IPS DF 4.7 (cell line): Measurements from ENCODE around the gene DNAJC15.
"Not testable (repeated sequence)": the region's sequence is repeated elsewhere in the genome, so short reads cannot be mapped to it uniquely, and the experiment has no call there.

ENCODE experiments used
- DNase-seq: peaks from one replicate; pipeline ENCODE4 v3.0.0-alpha.2; 2013; ENCODE audit warnings: low spot score; ENCODE audit errors: extremely low read depth

DNAJC15 gene

GRCh38 chr13:43003729-43004128 lies 19.7 kb upstream of the DNAJC15 start:
- no peak for DNase-seq

DNA sequence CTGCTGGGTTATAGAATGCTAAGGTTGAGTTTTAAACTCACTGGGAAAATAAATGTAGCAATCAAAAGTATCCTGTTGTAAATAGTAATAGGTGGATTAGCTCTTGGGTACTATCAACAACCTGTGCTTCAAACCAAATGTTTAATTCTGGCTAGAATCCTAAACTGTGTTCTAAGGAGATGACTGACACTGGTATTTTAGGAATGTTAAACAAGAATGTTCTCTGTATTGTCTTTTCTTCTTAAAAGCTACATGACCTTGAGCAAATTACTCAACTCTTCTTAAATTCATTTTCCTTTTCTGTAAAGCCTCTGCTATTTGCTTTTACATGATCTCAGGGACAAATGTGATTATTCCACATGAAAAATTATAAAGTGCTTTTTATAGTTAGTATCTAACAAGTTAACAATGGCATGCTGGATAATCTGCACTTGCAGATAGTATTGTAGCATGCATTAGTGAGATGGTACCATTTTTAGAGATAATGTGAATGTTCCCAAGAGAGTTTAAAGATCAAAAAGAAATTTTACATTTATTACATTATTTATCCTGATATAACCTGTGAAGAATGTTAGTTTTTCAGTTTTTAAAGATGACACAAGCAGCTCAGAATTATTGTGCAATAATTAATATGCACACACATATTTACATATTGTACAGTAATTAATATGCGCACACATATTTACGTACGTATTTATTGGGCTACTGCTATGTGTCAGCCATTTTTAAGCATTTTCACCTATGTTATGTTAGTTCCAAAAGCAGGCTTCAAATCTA lies 17.7 kb upstream of the DNAJC15 start:
- DNase-seq, result no peak

- DNase-seq, result no peak
Observed at GRCh38 chr13:43006893-43007631, 16.3 kb upstream of the DNAJC15 start.

DNA sequence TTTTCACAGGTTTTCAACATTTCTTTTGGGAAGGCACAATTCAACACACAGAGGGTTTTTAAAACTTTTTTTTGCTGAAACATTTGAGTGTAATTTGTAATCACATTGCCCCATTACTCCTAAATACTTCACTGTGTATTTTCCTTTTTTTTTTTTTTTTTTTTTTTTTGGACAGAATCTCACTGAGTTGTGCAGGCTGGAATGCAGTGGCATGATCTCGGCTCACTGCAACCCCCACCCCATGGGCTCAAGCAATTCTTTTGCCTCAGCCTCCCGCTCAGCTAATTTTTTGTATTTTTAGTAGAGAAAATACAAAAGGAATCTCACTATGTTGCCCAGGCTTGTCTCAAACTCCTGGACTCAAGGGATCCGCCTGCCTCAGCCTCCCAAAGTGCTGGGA lies 14.8 kb upstream of the DNAJC15 start:
- DNase-seq, result no peak

DNA sequence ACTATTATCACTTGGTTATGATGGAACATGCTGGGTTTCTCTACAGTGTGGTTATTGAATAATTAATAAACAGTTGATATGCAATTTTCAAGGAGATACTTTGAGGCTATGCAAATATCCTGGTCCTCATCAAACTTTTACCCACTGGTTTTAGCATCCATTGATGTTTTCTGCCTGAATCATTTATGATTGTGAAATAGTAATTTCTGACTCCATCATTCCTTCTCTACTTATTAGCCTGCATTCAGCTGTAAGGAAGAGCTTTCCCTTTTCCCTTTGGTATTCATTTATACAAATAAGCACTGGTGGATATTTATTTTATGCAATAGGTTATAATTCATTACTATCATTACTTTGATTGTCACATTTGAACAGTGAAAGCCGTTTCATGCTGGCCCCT lies 13.9 kb upstream of the DNAJC15 start:
- no peak for DNase-seq

DNA sequence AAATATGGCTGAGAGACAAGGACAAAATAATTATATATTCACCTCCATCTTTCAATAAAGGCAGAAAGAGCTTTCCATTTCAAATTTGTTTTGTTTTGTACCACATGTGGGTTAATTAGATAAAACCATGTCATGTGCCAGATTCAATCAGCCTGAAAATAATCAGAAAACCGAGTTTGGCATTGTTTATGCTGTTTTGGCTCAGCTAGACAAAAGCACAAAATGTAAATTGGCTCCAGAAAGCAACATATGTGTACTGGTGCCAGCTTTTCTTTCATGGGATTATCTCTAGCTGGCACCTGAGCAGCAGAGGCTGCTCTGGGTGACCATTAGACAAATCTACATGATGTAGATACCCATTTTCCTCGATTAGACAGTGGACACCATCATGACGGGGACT lies 9.2 kb upstream of the DNAJC15 start:
- no peak for DNase-seq

DNA sequence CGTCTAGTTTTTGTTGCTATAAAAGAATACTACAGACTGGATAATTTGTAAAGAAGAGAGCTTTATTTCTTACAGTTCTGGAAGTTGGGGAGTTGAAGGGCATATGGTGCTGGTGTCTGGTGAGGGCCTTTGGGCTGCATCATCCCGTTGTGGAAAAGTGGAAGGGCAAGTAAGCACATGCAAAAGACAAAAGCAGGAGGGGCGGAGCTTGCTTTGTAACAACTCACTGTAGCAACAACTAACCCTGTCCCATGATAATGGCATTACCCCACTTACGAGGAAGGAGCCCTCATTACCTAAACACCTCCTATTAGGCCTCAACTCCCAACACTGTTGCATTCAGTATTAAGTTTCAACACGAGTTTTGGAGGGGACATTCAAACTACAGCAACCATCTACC lies 7.2 kb upstream of the DNAJC15 start:
- DNase-seq, result no peak

DNA sequence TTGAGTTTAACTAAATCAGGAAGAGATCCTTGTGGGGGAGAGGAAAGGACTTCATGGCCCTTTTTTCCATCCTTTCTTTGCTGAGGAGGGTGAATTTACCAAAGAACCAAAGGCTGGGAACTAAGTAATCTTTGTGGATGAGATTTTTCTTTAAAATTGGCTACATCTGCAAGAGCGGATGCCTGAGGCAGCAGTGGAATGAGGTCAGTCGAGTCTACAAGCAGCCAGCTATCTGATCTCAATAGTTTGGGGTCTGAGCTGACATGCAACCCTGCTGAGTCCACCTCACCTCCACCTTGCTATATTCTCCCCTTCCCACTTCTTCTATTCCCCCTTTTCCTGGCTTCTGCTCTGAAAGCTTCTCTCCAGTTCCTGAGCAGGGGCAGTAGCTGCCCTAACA lies 3.6 kb upstream of the DNAJC15 start:
- DNase-seq, result no peak

- no peak for DNase-seq
Observed at GRCh38 chr13:43020794-43021193, 2.6 kb upstream of the DNAJC15 start.

GRCh38 chr13:43021926-43022670 lies 1.3 kb upstream of the DNAJC15 start:
- DNase-seq, result no peak

DNA sequence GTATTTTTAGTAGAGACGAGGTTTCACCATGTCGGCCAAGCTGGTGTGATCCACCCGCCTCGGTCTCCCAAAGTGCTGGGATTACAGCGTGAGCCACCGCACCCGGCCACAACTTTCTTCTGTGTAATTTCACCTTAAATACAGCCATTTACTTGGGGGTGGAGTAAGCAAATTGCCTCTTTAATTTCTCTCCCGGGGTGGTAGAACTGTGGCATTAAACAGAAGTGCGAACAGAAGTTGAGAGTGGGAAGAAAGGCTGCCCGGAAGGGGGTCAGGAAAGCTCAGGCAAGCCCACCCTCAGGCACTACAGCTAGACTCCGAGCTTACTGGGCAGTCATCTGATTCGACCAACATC lies 475 bp upstream of the DNAJC15 start:
- DNase-seq, result no peak

- no peak for DNase-seq
Observed at GRCh38 chr13:43026262-43026661, 2.9 kb downstream of the DNAJC15 start.

DNA sequence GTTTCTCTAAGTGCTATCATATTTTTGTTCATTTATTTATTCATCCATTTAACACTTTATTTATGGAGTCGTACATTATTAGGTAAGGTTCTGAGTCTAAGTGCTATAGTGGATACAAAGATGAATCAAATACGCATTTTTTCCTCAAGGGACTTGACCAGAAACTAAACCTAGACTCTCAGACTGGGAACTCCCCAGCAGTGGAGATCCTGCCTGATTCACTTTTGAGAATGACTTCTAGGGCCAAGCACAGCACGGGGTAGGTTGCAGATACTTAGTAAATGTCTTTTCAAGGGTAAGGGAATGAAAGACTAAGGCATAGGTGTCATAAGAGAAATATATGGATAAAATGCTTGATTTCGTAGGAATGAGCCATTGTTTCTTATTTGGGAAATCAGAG lies 7.2 kb downstream of the DNAJC15 start:
- no peak for DNase-seq

DNA sequence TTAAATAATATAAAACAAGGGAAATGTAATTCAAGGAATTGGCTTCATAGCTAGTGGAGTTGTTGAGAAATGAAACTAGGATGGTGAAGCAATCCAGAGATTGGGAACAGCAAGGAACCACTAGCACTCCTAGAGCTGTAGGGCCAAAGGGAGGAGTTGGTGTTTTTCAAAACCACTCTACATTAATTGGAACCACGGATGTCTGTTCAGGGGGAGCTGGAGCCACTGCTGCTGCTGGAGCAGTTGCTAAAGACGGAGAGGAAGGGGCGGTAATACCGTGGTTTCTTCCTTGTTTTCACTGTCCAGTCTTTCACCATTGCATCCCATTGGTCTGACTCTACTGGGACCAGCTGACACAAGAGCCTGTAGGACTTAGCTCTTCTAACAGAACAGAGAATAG lies 8.5 kb downstream of the DNAJC15 start:
- no peak for DNase-seq

DNA sequence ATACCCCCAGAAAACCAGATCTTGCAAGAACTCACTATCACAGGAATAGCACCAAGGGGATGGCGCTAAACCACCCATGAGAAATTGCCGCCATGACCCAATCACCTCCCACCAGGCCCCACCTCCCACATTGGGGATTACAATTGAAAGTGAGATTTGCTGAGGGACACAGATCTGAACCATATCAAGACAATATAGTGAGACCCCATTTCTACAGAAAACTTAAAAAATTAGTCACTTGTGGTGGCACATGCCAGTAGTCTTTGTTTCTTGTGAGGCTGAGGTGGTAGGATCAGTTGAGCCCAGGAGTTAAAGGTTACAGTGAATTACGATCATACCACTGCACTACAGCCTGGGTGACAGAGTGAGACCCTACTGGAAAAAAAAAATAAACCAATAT lies 9.7 kb downstream of the DNAJC15 start:
- DNase-seq, result no peak

DNA sequence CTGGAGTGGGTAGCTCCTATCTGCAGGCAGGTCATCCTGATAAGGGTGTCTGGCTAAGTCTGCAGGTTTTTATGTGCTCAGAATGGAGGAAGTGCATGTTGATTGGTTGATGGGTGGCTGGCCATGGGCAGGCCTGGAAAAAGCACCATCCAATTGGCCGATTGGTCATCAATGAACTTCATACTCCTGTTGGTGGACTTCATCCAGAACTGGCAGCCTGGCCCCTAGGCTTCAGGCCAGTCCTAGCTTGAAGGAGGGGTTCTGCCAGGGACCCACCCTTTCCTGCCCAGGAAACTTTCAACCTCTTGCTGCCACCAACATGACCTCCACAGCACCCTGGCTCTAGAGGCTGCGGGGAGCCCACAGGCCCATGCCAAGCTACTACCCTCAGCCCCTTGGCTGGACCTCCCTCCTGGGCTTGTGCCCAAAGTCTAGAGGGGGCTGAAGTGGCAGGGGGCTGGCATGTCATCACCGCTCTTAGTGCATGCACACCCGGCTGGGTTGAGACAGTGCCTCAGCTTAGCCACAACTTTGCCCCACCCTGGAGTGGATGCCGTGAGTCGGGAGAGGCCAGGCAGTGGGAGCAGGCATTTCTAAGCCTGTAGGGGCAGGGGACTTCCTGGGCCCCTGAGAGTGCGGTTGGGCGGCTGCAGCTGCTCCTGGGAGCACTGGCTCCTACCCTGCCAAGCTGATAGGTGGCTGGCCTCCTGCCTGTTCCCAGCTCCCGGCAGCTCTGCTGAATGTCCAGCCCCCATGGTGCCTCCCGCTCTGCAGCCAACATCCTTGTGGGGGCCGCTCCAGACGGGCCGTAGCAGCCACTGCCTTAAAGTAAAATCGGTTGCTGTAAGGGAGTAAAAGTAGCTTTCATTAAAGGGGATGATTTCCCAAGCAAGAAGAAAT lies 13.2 kb downstream of the DNAJC15 start:
- no peak for DNase-seq

GRCh38 chr13:43039966-43040365 lies 16.6 kb downstream of the DNAJC15 start:
- DNase-seq, result no peak

DNA sequence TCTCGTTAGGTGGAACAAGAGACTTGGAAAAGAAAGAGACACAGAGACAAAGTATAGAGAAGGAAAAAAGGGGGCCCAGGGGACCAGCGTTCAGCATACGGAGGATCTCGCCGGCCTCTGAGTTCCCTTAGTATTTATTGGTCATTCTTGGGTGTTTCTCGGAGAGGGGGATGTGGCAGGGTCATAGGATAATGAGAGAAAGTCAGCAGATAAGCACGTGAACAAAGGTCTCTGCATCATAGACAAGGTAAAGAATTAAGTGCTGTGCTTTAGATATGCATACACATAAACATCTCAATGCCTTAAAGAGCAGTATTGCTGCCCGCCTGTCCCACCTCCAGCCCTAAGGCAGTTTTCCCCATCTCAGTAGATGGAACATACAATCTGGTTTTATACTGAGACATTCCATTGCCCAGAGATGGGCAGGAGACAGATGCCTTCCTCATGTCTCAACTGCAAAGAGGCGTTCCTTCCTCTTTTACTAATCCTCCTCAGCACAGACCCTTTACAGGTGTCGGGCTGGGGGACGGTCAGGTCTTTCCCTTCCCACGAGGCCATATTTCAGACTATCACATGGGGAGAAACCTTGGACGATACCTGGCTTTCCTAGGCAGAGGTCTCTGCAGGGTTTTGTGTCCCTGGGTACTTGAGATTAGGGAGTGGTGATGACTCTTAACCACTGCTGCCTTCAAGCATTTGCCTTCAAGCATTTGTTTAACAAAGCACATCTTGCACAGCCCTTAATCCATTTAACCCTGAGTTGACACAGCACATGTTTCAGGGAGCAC lies 17.4 kb downstream of the DNAJC15 start:
- DNase-seq, result not testable (repeated sequence)

- DNase-seq, result no peak
Observed at GRCh38 chr13:43041369-43041921, 18.1 kb downstream of the DNAJC15 start.

- no peak for DNase-seq
Observed at GRCh38 chr13:43042410-43042921, 19.1 kb downstream of the DNAJC15 start.
